ENCODE measurements around the gene PCDH15. TPM values are rescaled to one million over a fixed set of nuclear protein-coding genes. Genes with fewer than 3 reads are reported as not detected.

PCDH15 gene
- total RNA-seq, 1 donor from 2014 or later: not detected

DNA sequence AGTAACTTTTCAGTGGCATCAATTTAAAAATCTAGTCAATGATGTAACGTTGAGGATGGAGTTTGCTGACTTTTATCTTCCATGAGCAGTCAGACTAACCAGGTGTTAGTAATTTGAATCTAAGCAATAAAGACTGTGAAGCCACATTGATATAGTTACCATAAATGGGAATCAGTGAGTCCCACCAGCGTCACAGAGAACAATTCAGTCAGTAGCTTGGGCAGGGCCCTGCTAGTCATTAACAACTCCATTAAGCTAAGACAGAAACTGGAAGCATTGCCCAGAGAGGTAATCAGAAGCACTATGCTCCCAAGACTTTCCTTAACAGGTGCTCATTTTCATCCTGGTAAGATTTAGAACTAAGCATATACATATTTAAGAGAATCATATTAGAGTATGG lies 315.1 kb downstream of the PCDH15 start:
- no peak for TF ChIP-seq CTCF (IDR thresholded peaks at IDR 0.05)
- H3K27ac Mint-ChIP-seq: no peak overlapping the region
- H3K4me3 Mint-ChIP-seq: no peak overlapping the region
- no peaks in the 10 kb centered on the region for H3K4me1 Mint-ChIP-seq
- no peaks in the 10 kb centered on the region for H3K27me3 Mint-ChIP-seq
- DNase-seq: no peak
- intact Hi-C loops (cut with micrococcal nuclease): no loop called here
- POLR2A ChIA-PET: no interaction called here
- H3K36me3 Mint-ChIP-seq (ENCODE audit: low read depth): no peaks in the 10 kb centered on the region
- H3K9me3 Mint-ChIP-seq: peaks cover 9% of the 10 kb centered on the region
- CTCF ChIA-PET: no interaction called here
- ATAC-seq (ENCODE audit: low read depth): no peak

DNA sequence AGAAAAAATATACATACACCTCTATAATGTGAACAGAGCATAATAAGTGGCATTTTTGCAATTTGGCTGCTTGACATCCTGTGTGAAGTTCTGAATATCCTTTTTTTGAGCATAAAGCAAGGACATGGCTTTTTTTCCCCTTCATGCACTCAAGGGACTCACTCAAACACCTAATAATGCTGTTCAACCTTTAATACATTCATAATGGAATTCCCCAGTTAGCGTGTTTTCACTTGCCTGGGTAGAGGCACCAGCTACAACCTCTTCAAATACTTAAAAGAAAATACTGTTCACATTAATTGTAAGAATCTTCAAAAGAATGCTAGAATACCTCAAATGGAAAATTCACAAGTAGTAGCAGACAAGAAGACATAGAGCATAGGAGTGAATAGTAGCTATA lies 316.8 kb downstream of the PCDH15 start:
- ChIA-PET POLR2A (no interaction called here), CTCF (no interaction called here)
- no peak overlapping the region for H3K27ac Mint-ChIP-seq
- DNase-seq (no peak), ATAC-seq (ENCODE audit: low read depth) (no peak)
- no peaks in the 10 kb centered on the region for H3K4me1 Mint-ChIP-seq
- intact Hi-C loops (cut with micrococcal nuclease): no loop called here
- peaks cover 8% of the 10 kb centered on the region for H3K9me3 Mint-ChIP-seq
- no peak for TF ChIP-seq CTCF (IDR thresholded peaks at IDR 0.05)
- no peaks in the 10 kb centered on the region for H3K27me3 Mint-ChIP-seq
- no peak overlapping the region for H3K4me3 Mint-ChIP-seq
- H3K36me3 Mint-ChIP-seq (ENCODE audit: low read depth): no peaks in the 10 kb centered on the region

GRCh38 chr10:54478601-54479000 lies 322.4 kb downstream of the PCDH15 start:
- ChIA-PET CTCF (no interaction called here), POLR2A (no interaction called here)
- DNase-seq (no peak), ATAC-seq (ENCODE audit: low read depth) (no peak)
- intact Hi-C loops (cut with micrococcal nuclease): no loop called here
- H3K4me1 Mint-ChIP-seq: no peaks in the 10 kb centered on the region
- no peak overlapping the region for H3K27ac Mint-ChIP-seq
- H3K27me3 Mint-ChIP-seq: no peaks in the 10 kb centered on the region
- no peaks in the 10 kb centered on the region for H3K36me3 Mint-ChIP-seq (ENCODE audit: low read depth)
- no peak for TF ChIP-seq CTCF (IDR thresholded peaks at IDR 0.05)
- no peaks in the 10 kb centered on the region for H3K9me3 Mint-ChIP-seq
- H3K4me3 Mint-ChIP-seq: no peak overlapping the region

- Mint-ChIP-seq H3K27ac (no peak overlapping the region), H3K36me3 (ENCODE audit: low read depth) (no peaks in the 10 kb centered on the region), H3K27me3 (no peaks in the 10 kb centered on the region), H3K4me3 (no peak overlapping the region), H3K4me1 (no peaks in the 10 kb centered on the region), H3K9me3 (no peaks in the 10 kb centered on the region)
- ChIA-PET CTCF (no interaction called here), POLR2A (no interaction called here)
- intact Hi-C loops (cut with micrococcal nuclease): no loop called here
- ATAC-seq (ENCODE audit: low read depth) (no peak), DNase-seq (no peak)
- TF ChIP-seq CTCF (IDR thresholded peaks at IDR 0.05): no peak
Observed at GRCh38 chr10:54477738-54478137, 323.3 kb downstream of the PCDH15 start.

DNA sequence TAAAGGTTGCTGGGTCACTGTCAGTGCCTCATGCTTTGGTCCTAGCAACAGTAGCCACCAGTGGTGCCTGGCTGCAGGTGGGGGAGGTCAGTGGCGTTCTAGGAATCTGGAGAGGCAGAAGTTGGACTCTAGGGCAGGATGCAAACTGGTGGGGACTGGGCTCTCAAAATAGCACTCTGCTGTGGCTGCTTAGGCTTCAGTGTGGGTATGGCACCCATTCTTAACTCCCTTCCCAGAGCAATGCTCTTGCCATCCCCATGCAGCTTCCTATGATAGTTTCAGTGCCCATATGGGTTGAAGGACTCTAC lies 330.8 kb downstream of the PCDH15 start:
- CTCF ChIA-PET: no interaction called here
- Mint-ChIP-seq H3K36me3 (ENCODE audit: low read depth) (no peaks in the 10 kb centered on the region), H3K9me3 (no peaks in the 10 kb centered on the region), H3K27ac (no peak overlapping the region), H3K27me3 (no peaks in the 10 kb centered on the region), H3K4me3 (no peak overlapping the region), H3K4me1 (no peaks in the 10 kb centered on the region)
- no peak for TF ChIP-seq CTCF (IDR thresholded peaks at IDR 0.05)
- no peak for DNase-seq
- no peak for ATAC-seq (ENCODE audit: low read depth)
- POLR2A ChIA-PET: no interaction called here
- intact Hi-C loops (cut with micrococcal nuclease): no loop called here
